ENCODE data around the gene MTURN. TPM values are rescaled to one million over a fixed set of nuclear protein-coding genes. Genes with fewer than 3 reads are reported as not detected.

MTURN gene
- total RNA-seq, 1 experiment from 2014 or later: 5.4 TPM

DNA sequence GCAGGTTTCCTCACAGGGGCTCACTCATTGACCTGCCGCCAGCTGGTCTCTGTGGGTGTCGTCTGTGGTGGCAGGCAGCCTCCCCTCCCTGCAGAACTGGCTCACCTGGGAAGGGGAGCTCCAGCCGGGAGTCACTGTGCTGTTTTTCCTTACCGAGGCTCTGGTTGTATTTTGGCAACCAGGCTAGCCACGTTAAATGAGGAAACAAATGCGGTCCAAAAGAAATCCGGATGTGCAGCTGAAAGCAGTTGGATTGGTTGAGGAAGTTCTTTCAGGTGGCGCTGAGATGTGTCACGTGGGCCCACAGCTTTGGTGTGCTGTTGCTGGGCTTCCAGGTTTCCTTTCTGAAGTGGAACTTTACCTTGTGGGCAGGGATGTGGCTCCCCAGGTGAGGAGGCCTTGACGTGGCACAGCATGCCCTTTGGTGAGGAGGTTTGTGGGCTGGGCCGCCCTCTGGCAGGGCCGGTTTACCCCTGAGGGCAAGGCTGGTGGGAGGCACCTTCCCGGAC lies 14.2 kb downstream of the MTURN start:
- BruUV-seq (replicated peaks): no TSS peak
- H3K36me3 ChIP-seq (ENCODE audit: low read depth, low read length): no peaks in the 10 kb centered on the region
- no peak for DNase-seq
- no peak overlapping the region for H3K4me2 ChIP-seq (ENCODE audit: low read length)
- TF ChIP-seq EZH2 (IDR thresholded peaks at IDR 0.05; ENCODE audit: low read length, unreplicated experiment): no peak
- TF ChIP-seq CTCF (conservative IDR thresholded peaks at IDR 0.05; ENCODE audit: low read depth, low read length): no peak
- TF ChIP-seq EZH2phosphoT487 (IDR thresholded peaks at IDR 0.05; ENCODE audit: borderline replicate concordance, low read length): no peak
- H4K20me1 ChIP-seq (ENCODE audit: low read length): no peaks in the 10 kb centered on the region
- intact Hi-C loops (cut with micrococcal nuclease): no loop called here
- no peak overlapping the region for H2AFZ ChIP-seq (ENCODE audit: low read length)
- CTCF ChIA-PET: no interaction called here
- no peak overlapping the region for H3K27ac ChIP-seq (ENCODE audit: low read length)
- peaks cover 6% of the 10 kb centered on the region for H3K4me1 ChIP-seq (ENCODE audit: insufficient read depth, low read length)
- no peaks in the 10 kb centered on the region for H3K27me3 ChIP-seq (ENCODE audit: low read length)
- no peaks in the 10 kb centered on the region for H3F3A ChIP-seq (ENCODE audit: low read length, unreplicated experiment)
- no peak overlapping the region for H3K9ac ChIP-seq (ENCODE audit: low read length)
- H3K79me2 ChIP-seq (ENCODE audit: low read length): no peaks in the 10 kb centered on the region
- POLR2A ChIA-PET (ENCODE audit: unreplicated experiment): no interaction called here
- no peak overlapping the region for H3K4me3 ChIP-seq (ENCODE audit: low read length)
- H3K9me2 ChIP-seq (replicated peaks; ENCODE audit: low read length): no peaks in the 10 kb centered on the region
- H3K9me3 ChIP-seq (ENCODE audit: low read length): no peaks in the 10 kb centered on the region
- ATAC-seq: no peak

GRCh38 chr7:30149640-30150272 lies 15.0 kb downstream of the MTURN start:
- H4K20me1 ChIP-seq (ENCODE audit: low read length): no peaks in the 10 kb centered on the region
- POLR2A ChIA-PET (ENCODE audit: unreplicated experiment): no interaction called here
- H3K4me3 ChIP-seq (ENCODE audit: low read length): no peak overlapping the region
- H3K79me2 ChIP-seq (ENCODE audit: low read length): no peaks in the 10 kb centered on the region
- ATAC-seq: no peak
- no peak for DNase-seq
- no peak overlapping the region for H2AFZ ChIP-seq (ENCODE audit: low read length)
- no peak overlapping the region for H3K4me2 ChIP-seq (ENCODE audit: low read length)
- H3K4me1 ChIP-seq (ENCODE audit: insufficient read depth, low read length): no peaks in the 10 kb centered on the region
- H3K27me3 ChIP-seq (ENCODE audit: low read length): no peaks in the 10 kb centered on the region
- TF ChIP-seq EZH2phosphoT487 (IDR thresholded peaks at IDR 0.05; ENCODE audit: borderline replicate concordance, low read length) (no peak), EZH2 (IDR thresholded peaks at IDR 0.05; ENCODE audit: low read length, unreplicated experiment) (no peak), CTCF (conservative IDR thresholded peaks at IDR 0.05; ENCODE audit: low read depth, low read length) (no peak)
- H3K9ac ChIP-seq (ENCODE audit: low read length): no peak overlapping the region
- intact Hi-C loops (cut with micrococcal nuclease): no loop called here
- no peaks in the 10 kb centered on the region for H3F3A ChIP-seq (ENCODE audit: low read length, unreplicated experiment)
- H3K9me3 ChIP-seq (ENCODE audit: low read length): no peaks in the 10 kb centered on the region
- no TSS peak for BruUV-seq (replicated peaks)
- CTCF ChIA-PET: no interaction called here
- no peaks in the 10 kb centered on the region for H3K9me2 ChIP-seq (replicated peaks; ENCODE audit: low read length)
- H3K36me3 ChIP-seq (ENCODE audit: low read depth, low read length): no peaks in the 10 kb centered on the region
- H3K27ac ChIP-seq (ENCODE audit: low read length): no peak overlapping the region

- TF ChIP-seq EZH2 (IDR thresholded peaks at IDR 0.05; ENCODE audit: low read length, unreplicated experiment) (no peak), CTCF (conservative IDR thresholded peaks at IDR 0.05; ENCODE audit: low read depth, low read length) (no peak), EZH2phosphoT487 (IDR thresholded peaks at IDR 0.05; ENCODE audit: borderline replicate concordance, low read length) (no peak)
- no peaks in the 10 kb centered on the region for H3F3A ChIP-seq (ENCODE audit: low read length, unreplicated experiment)
- H4K20me1 ChIP-seq (ENCODE audit: low read length): no peaks in the 10 kb centered on the region
- no peak overlapping the region for H3K9ac ChIP-seq (ENCODE audit: low read length)
- BruUV-seq (replicated peaks): no TSS peak
- no peak for ATAC-seq
- no peaks in the 10 kb centered on the region for H3K9me2 ChIP-seq (replicated peaks; ENCODE audit: low read length)
- H3K4me3 ChIP-seq (ENCODE audit: low read length): no peak overlapping the region
- H3K9me3 ChIP-seq (ENCODE audit: low read length): no peaks in the 10 kb centered on the region
- no peaks in the 10 kb centered on the region for H3K79me2 ChIP-seq (ENCODE audit: low read length)
- no peaks in the 10 kb centered on the region for H3K4me1 ChIP-seq (ENCODE audit: insufficient read depth, low read length)
- H2AFZ ChIP-seq (ENCODE audit: low read length): no peak overlapping the region
- intact Hi-C loops (cut with micrococcal nuclease): no loop called here
- DNase-seq: no peak
- ChIA-PET CTCF (no interaction called here), POLR2A (ENCODE audit: unreplicated experiment) (no interaction called here)
- H3K27ac ChIP-seq (ENCODE audit: low read length): no peak overlapping the region
- H3K36me3 ChIP-seq (ENCODE audit: low read depth, low read length): no peaks in the 10 kb centered on the region
- H3K4me2 ChIP-seq (ENCODE audit: low read length): no peak overlapping the region
- H3K27me3 ChIP-seq (ENCODE audit: low read length): no peaks in the 10 kb centered on the region
Measured at GRCh38 chr7:30150711-30151110, 15.9 kb downstream of the MTURN start.

Data from PC-3 (cell line).